HG02885 (cell line): Measurements from ENCODE around the gene NELFCD.
"Not testable (repeated sequence)": the region's sequence is repeated elsewhere in the genome, so short reads cannot be mapped to it uniquely, and the experiment has no call there.

ENCODE experiments used
- ATAC-seq: cut with Tn5 transposase; IDR thresholded peaks from one replicate; pipeline ENCODE4 v1.9.1; 2021; ENCODE audit warnings: mild to moderate bottlenecking; ENCODE audit not compliant: unreplicated experiment, poor library complexity

The NELFCD gene

DNA sequence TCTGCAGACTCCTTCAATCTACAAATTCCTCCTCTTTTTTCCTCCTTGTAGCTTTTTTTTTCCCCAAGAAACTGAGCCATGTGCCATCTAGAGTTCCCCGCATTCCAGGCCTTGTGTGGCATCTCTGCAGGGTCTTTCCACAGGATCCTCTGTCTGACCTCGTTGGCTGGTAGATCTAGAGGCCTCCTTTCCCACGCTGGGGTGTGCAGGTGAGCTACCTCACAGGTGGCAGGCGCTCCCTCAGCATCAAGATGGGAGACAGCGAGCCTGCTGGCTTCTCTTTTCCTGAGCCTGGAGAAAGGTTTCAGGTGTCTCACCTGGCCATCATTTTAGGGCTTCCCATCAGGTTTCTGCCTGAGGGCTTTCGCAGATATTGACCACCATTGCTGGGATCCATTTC lies 9.6 kb upstream of the NELFCD start:
- no peak for ATAC-seq

DNA sequence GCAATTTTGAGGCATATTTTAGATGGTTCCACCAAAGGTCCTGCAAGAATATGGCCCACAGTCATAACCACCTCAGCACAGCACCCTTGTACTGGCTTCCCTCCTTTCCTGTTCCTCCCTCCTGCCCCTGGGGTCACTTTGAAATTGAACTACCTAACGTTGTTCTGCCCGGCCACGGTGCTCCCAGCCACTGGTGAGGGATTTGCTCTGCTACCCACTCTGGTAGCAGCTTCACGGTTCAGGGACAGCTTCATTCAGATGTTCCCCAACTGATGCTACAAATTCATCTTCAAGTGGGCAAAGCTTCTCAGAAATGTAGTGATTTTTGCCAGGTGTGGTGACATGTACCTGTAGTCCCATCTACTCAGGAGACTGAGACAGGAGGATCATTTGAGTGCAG lies 7.9 kb upstream of the NELFCD start:
- ATAC-seq = no peak

DNA sequence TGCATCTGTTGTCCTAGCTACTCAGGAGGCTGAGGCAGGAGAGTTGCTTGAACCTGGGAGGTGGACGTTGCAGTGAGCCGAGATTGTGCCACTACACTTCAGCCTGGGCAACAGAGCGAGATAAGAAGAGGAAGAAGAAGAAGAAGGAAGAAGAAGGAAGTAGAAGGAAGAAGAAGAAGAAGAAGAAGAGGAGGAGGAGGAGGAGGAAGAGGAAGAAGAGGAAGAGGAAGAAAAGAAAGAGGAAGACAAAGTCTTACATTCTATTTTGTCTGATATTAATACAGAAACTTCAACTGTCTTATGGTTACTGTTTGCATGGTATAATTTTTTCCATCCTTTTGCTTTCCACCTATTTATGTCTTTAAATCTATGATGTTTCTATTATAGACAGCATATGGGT lies 7.2 kb upstream of the NELFCD start:
- ATAC-seq = no peak

- ATAC-seq = no peak
Observed at GRCh38 chr20:58975353-58975752, 5.7 kb upstream of the NELFCD start.

DNA sequence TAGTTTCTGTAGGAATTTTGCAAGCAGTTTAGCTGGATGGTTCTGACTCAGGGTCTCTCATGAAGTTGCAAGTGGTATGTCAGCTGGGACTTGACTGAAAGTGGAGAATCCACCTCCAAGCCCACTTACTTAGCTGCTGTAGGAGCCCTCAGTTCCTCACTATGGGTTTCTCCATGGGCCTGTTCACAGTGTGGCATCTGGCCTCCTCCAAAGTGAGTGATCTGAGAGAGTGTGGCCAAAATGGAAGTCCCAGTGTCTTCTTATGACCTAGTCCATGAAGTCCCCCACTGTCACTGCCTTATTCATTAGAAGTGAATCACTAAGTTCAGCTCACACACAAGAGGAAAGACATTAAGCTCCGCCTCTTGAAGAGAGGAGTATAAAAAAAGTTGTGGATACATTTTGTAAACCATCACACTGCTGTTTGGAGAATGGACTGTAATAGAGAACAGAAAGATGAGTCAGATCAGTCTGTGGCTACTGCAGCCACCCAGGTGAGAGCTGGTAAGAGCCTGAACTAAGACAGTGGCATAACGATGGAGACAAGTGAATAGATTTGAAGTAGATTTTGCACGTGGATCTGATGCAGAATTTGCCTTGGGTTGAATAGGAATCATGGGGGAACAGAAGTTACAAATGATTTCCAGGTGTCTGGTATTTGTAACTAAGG lies 4.9 kb upstream of the NELFCD start:
- ATAC-seq = no peak

- no peak for ATAC-seq
Observed at GRCh38 chr20:58978351-58979190, 2.5 kb upstream of the NELFCD start.

DNA sequence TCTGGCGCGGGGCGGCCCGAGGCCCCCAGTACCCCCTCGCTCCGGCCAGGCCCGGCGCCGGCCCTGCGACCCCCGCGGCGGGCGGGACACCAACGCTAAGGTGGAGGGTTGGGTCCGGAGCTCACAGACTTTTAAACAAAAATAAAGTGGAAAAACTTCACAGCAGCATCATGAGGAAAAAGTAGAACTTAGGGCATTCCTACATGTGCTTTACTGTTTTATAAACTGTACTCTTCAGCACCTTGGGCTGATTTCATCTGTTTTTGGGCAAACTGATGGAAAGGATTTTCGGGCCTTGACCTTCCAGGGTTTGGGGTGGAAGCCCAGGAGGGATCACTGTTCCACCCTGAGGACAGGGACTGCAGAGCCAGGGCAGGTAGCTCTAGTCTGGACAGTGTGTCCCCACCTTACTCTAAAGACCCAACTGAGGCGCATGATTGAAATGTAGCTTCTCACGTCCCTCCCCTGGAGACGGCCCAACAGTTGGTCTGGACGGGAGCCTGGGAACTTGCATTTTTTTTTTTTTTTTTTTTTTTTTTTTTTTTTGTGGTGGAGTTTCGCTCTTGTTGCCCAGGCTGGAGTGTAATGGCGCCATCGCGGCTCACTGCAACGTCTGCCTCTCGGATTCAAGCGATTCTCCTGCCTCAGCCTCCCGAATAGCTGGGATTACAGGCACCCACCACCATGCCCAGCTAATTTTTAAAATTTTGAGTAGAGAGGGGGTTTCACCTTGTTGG lies 740 bp downstream of the NELFCD start:
- no peak for ATAC-seq

GRCh38 chr20:58982406-58983114 lies 1.5 kb downstream of the NELFCD start:
- no peak for ATAC-seq

GRCh38 chr20:58983115-58983468 lies 2.0 kb downstream of the NELFCD start:
- not testable (repeated sequence) for ATAC-seq

DNA sequence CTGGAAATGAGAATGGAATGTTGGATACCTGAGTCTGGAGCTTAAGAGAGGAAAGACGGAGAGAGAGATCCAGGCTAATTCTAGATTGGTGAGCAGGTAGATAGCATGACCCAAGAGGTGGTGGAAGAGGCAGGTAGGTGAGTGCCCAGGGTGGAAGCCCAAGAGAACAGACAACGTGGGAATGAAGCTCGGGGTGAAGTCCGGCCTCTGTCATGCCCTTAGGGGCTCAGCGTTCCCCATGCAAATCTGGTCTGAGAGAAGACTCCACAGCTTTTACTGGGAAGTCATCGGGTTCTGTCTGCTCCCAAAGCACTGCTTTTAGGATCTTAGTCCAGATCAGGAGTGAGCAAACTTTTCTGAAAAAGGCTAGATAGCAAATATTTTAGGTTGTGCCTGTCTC lies 3.6 kb downstream of the NELFCD start:
- ATAC-seq = no peak

DNA sequence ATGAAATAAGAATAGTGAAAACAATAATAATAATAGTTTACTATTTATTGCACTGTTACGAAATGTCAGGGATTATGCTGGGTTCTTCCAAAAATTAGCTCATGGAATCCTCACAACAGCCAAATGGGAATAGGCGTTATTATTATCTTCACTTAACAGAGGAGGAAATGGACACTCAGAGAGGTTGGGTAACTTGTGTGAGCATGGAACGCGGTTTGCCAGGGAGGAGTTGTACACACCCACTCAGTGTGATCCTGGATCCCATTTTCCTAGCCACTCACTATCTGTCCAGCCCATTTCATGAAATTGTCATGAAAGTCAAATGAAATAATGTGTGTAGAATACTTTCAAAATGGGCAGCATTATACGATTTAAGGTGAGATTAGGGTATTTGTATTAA lies 4.6 kb downstream of the NELFCD start:
- no peak for ATAC-seq

DNA sequence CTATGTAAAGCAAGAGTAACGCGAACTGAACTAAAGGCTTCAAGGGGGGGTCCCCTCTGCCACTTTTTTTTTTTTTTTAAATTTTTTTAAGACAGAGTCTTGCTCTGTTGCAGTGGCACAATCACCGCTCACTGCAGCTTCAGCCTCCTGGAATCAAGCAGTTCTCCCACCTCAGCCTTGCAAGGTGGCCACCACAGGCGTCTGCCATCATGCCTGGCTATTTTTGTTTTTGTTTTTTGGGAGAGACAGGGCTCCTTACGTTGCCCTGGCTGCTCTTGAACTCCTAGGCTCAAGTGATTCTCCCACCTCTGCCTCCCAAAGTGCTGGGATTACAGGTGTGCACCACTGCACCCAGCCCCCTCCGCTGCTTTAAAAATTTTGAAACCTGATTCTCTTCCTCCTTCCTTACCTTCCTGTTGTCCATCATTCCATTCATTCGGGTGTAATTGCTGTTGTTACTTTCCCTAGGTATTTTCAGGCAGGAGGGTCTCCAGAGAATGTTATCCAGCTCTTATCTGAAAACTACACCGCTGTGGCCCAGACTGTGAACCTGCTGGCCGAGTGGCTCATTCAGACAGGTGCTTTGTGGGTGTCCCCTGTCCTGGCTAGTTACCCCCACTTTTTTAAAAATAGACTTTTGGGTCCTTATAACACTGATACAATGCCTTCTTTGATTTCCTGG lies 5.4 kb downstream of the NELFCD start:
- no peak for ATAC-seq

- ATAC-seq = no peak
Observed at GRCh38 chr20:58986968-58987517, 6.0 kb downstream of the NELFCD start.

- no peak for ATAC-seq
Observed at GRCh38 chr20:58987790-58988564, 6.9 kb downstream of the NELFCD start.

DNA sequence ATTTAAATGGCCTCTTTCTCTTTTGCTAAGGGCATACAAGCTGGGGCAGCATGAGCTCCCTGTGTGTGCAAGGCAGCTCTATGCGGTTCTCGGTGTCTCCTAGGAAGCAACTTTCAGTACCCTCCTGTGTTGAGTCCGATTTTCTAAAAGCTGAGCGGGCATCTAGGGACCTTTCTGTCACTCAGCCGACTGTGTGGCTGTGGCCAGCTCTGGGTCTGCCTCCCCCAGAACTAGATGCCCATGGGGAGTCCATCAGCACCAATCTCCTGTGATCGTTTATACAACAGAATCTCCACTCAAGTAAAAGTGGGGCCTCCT lies 7.5 kb downstream of the NELFCD start:
- no peak for ATAC-seq

GRCh38 chr20:58989196-58989595 lies 8.1 kb downstream of the NELFCD start:
- ATAC-seq = no peak

DNA sequence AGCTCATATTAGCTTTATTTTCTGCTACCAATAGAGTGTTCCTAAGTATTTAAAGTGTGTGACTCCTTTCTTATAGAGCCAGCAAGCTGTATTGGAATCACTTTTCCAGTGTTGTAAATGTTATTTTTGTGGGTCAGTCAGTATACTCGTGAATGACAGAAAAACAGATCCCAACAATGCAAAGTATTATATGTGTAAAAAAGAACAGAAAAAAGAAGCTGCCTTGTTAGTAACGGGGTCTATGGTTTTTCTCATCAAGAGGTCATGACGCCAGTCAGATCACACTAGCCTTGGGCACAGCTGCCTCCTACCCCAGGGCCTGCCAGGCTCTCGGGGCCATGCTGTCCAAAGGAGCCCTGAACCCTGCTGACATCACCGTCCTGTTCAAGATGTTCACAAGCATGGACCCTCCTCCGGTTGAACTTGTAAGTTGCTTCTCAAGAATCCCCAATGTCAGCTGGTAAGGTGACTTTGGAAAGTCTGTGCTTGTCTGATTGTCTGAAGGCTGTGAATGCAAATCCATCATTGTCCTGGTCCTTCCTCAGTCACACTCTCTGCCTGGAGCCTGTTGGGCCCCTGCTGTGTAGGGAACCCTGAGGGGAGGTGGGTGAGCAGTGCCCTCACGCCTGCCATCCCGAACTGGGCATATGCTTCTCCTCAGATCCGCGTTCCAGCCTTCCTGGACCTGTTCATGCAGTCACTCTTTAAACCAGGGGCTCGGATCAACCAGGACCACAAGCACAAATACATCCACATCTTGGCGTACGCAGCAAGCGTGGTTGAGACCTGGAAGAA lies 9.8 kb downstream of the NELFCD start:
- no peak for ATAC-seq

DNA sequence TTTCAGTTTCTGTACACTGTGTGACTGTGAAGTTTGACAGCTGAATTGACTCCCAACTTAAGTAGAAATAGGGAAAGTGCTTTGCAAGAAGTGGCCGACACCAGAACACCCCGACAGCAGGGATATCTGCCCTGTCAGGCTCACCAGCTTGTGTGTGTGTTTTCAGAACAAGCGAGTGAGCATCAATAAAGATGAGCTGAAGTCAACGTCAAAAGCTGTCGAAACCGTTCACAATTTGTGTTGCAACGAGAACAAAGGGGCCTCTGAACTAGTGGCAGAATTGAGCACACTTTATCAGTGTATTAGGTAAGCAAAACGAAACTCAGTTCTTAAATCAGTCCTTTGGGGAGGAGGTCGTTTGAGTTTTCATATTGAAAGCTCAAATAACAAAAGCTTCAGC lies 10.7 kb downstream of the NELFCD start:
- no peak for ATAC-seq

- no peak for ATAC-seq
Observed at GRCh38 chr20:58992911-58993310, 11.9 kb downstream of the NELFCD start.
